ENCODE data around the gene SETD3.

The SETD3 gene

GRCh38 chr14:99517643-99518381, 37.2 kb upstream of the SETD3 start:
- in situ Hi-C loops (cut with MboI; ENCODE audit: low sequenced_read_pairs) = no loop called here

GRCh38 chr14:99516871-99517642, 36.4 kb upstream of the SETD3 start:
- in situ Hi-C loops (cut with MboI; ENCODE audit: low sequenced_read_pairs) = no loop called here

- in situ Hi-C loops (cut with MboI; ENCODE audit: low sequenced_read_pairs) = no loop called here
Observed at GRCh38 chr14:99516156-99516870, 35.7 kb upstream of the SETD3 start.

- in situ Hi-C loops (cut with MboI; ENCODE audit: low sequenced_read_pairs) = no loop called here
Observed at GRCh38 chr14:99515301-99516155, 34.9 kb upstream of the SETD3 start.

GRCh38 chr14:99514552-99515300, 34.1 kb upstream of the SETD3 start:
- in situ Hi-C loops (cut with MboI; ENCODE audit: low sequenced_read_pairs) = no loop called here

- in situ Hi-C loops (cut with MboI; ENCODE audit: low sequenced_read_pairs) = no loop called here
Observed at GRCh38 chr14:99513946-99514551, 33.4 kb upstream of the SETD3 start.

- in situ Hi-C loops (cut with MboI; ENCODE audit: low sequenced_read_pairs) = no loop called here
Observed at GRCh38 chr14:99513183-99513694, 32.6 kb upstream of the SETD3 start.

GRCh38 chr14:99512571-99513182, 32.0 kb upstream of the SETD3 start:
- in situ Hi-C loops (cut with MboI; ENCODE audit: low sequenced_read_pairs) = no loop called here

GRCh38 chr14:99512110-99512449, 31.4 kb upstream of the SETD3 start:
- in situ Hi-C loops (cut with MboI; ENCODE audit: low sequenced_read_pairs) = no loop called here

GRCh38 chr14:99511421-99512109, 30.9 kb upstream of the SETD3 start:
- in situ Hi-C loops (cut with MboI; ENCODE audit: low sequenced_read_pairs) = no loop called here

- in situ Hi-C loops (cut with MboI; ENCODE audit: low sequenced_read_pairs) = no loop called here
Observed at GRCh38 chr14:99510556-99511139, 30.0 kb upstream of the SETD3 start.

- in situ Hi-C loops (cut with MboI; ENCODE audit: low sequenced_read_pairs) = no loop called here
Observed at GRCh38 chr14:99509871-99510555, 29.4 kb upstream of the SETD3 start.

- in situ Hi-C loops (cut with MboI; ENCODE audit: low sequenced_read_pairs) = no loop called here
Observed at GRCh38 chr14:99508896-99509629, 28.4 kb upstream of the SETD3 start.

- in situ Hi-C loops (cut with MboI; ENCODE audit: low sequenced_read_pairs) = no loop called here
Observed at GRCh38 chr14:99507860-99508640, 27.4 kb upstream of the SETD3 start.

GRCh38 chr14:99506276-99506675, 25.6 kb upstream of the SETD3 start:
- in situ Hi-C loops (cut with MboI; ENCODE audit: low sequenced_read_pairs) = no loop called here

GRCh38 chr14:99505089-99505488, 24.4 kb upstream of the SETD3 start:
- in situ Hi-C loops (cut with MboI; ENCODE audit: low sequenced_read_pairs) = no loop called here
